NCI-H2081 treated with DMSO at 0.1 percent for 48 hours (cell line): ENCODE results near the gene TTLL8.

ENCODE experiments used
- DNase-seq: peaks from one replicate; lab custom pipeline; 2025; lab: John Stamatoyannopoulos, UW

TTLL8 gene

GRCh38 chr22:50040717-50041116, 17.4 kb downstream of the TTLL8 start:
- no peak for DNase-seq

GRCh38 chr22:50039669-50040443, 18.2 kb downstream of the TTLL8 start:
- no peak for DNase-seq

GRCh38 chr22:50035976-50036724, 21.9 kb downstream of the TTLL8 start:
- DNase-seq, result no peak

GRCh38 chr22:50035131-50035881, 22.8 kb downstream of the TTLL8 start:
- DNase-seq, result no peak

- no peak for DNase-seq
Observed at GRCh38 chr22:50034126-50035081, 23.7 kb downstream of the TTLL8 start.

- no peak for DNase-seq
Observed at GRCh38 chr22:50032941-50033601, 25.0 kb downstream of the TTLL8 start.

GRCh38 chr22:50032109-50032871, 25.8 kb downstream of the TTLL8 start:
- DNase-seq, result no peak

GRCh38 chr22:50031189-50032091, 26.7 kb downstream of the TTLL8 start:
- DNase-seq, result no peak

- no peak for DNase-seq
Observed at GRCh38 chr22:50030297-50031188, 27.6 kb downstream of the TTLL8 start.

- no peak for DNase-seq
Observed at GRCh38 chr22:50027639-50028537, 30.2 kb downstream of the TTLL8 start.

- DNase-seq, result no peak
Observed at GRCh38 chr22:50025993-50026392, 32.1 kb downstream of the TTLL8 start.

- DNase-seq, result no peak
Observed at GRCh38 chr22:50022171-50022819, 35.8 kb downstream of the TTLL8 start.

GRCh38 chr22:50020606-50021005, 37.5 kb downstream of the TTLL8 start:
- no peak for DNase-seq

- no peak for DNase-seq
Observed at GRCh38 chr22:50019316-50019715, 38.8 kb downstream of the TTLL8 start.

GRCh38 chr22:50018608-50019285, 39.4 kb downstream of the TTLL8 start:
- DNase-seq, result no peak

- no peak for DNase-seq
Observed at GRCh38 chr22:50017701-50018224, 40.3 kb downstream of the TTLL8 start.
